ENCODE measurements around the gene SLFN11.

SLFN11 gene

GRCh38 chr17:35361027-35361426 is 12.4 kb downstream of the SLFN11 start:
- DNase-seq (ENCODE audit: extremely low spot score): no peak
- TF ChIP-seq CTCF (IDR thresholded peaks at IDR 0.05; ENCODE audit: control extremely low read depth, extremely low read depth, low read depth, missing control alignments): no peak
- POLR2A ChIA-PET: interaction anchor here (0.6 kb wide), 1 partner anchor 1243 kb away, joined by 6 read pairs; no protein-coding TSS in a partner anchor
- CTCF ChIA-PET: interaction anchor here (0.8 kb wide), 1 partner anchor 48 kb away, joined by 3 read pairs; no protein-coding TSS in a partner anchor

- CTCF ChIA-PET: interaction anchor here (1.6 kb wide), 1 partner anchor 11 kb away, joined by 3 read pairs; no protein-coding TSS in a partner anchor
Measured at GRCh38 chr17:35359398-35359797, 14.0 kb downstream of the SLFN11 start.

GRCh38 chr17:35352284-35352683 is 21.1 kb downstream of the SLFN11 start:
- DNase-seq (ENCODE audit: extremely low spot score): no peak
- POLR2A ChIA-PET: no interaction called here
- CTCF ChIA-PET: interaction anchor here (1.4 to 1.6 kb wide), 2 partner anchors 8 to 412 kb away, joined by 3 to 4 read pairs; no protein-coding TSS in a partner anchor
- TF ChIP-seq CTCF (IDR thresholded peaks at IDR 0.05; ENCODE audit: control extremely low read depth, extremely low read depth, low read depth, missing control alignments): no peak

More at GRCh38 chr17:35359398-35359797, 14.0 kb downstream of the SLFN11 start:
- POLR2A ChIA-PET: no interaction called here
- no peak for TF ChIP-seq CTCF (IDR thresholded peaks at IDR 0.05; ENCODE audit: control extremely low read depth, extremely low read depth, low read depth, missing control alignments)
- no peak for DNase-seq (ENCODE audit: extremely low spot score)

GRCh38 chr17:35350493-35350892 is 22.9 kb downstream of the SLFN11 start:
- CTCF ChIA-PET: interaction anchor here (1.1 to 1.4 kb wide), 2 partner anchors 19 to 37 kb away, joined by 3 to 4 read pairs; no protein-coding TSS in a partner anchor

GRCh38 chr17:35345926-35346771 is 27.3 kb downstream of the SLFN11 start:
- TF ChIP-seq CTCF (IDR thresholded peaks at IDR 0.05; ENCODE audit: control extremely low read depth, extremely low read depth, low read depth, missing control alignments): no peak
- POLR2A ChIA-PET: no interaction called here
- CTCF ChIA-PET: interaction anchor here (1.5 kb wide), 1 partner anchor 12 kb away, joined by 3 read pairs; no protein-coding TSS in a partner anchor
- peak; percentile 17 for DNase-seq (ENCODE audit: extremely low spot score)

More at GRCh38 chr17:35350493-35350892, 22.9 kb downstream of the SLFN11 start:
- POLR2A ChIA-PET: no interaction called here
- no peak for TF ChIP-seq CTCF (IDR thresholded peaks at IDR 0.05; ENCODE audit: control extremely low read depth, extremely low read depth, low read depth, missing control alignments)
- no peak for DNase-seq (ENCODE audit: extremely low spot score)

GRCh38 chr17:35345445-35345925 is 27.9 kb downstream of the SLFN11 start:
- CTCF ChIA-PET: interaction anchor here (1.5 kb wide), 1 partner anchor 11 kb away, joined by 3 read pairs; no protein-coding TSS in a partner anchor
- POLR2A ChIA-PET: no interaction called here
- TF ChIP-seq CTCF (IDR thresholded peaks at IDR 0.05; ENCODE audit: control extremely low read depth, extremely low read depth, low read depth, missing control alignments): no peak
- DNase-seq (ENCODE audit: extremely low spot score): peak; percentile 18
